NCI-H2107 treated with DMSO at 0.1 percent for 48 hours (cell line): ENCODE measurements around the gene F2RL3.

ENCODE experiments used
- DNase-seq: peaks from one replicate; lab custom pipeline; 2025; ENCODE audit not compliant: unreplicated experiment; lab: John Stamatoyannopoulos, UW

Gene F2RL3

DNA sequence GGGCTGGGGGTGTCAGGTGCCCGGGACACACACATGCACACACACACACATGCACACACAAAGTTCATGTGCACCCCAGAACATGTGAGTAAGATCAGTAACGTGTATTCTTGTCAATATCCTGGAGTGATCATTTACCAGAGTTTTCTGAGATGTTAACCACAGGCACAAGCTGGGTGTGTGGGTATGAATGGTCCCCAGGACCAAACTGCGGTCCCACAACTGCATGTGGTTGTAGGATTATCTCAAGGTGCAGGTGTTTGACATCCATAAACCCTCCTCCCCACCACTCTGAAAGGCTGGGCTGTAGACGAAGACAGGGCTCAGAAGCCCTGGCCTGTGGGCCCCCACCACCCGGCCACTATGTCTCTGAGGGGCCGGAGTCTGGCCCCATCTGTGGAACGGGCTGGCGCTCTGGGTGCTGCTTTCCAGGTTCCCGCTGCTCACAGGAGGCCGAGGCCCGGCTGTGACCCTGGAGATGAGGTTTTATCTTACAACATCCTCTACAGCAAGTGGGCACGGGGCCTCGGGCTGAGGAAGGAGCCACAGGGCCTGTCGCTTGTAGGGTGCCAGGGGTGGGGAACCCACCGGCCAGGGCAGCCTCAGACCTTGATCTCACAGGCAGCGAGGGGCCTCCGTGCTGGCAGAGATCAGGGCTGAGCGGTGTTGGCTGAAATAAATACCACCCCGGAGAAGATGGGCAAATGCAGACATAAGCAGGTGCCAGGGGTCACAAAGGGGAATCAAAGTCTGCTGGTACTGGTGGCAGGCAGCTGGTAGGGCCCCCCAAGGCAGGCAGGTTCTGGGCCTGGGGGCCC, 4.3 kb downstream of the F2RL3 start:
- no peak for DNase-seq

GRCh38 chr19:16893686-16893989, 4.8 kb downstream of the F2RL3 start:
- no peak for DNase-seq

DNA sequence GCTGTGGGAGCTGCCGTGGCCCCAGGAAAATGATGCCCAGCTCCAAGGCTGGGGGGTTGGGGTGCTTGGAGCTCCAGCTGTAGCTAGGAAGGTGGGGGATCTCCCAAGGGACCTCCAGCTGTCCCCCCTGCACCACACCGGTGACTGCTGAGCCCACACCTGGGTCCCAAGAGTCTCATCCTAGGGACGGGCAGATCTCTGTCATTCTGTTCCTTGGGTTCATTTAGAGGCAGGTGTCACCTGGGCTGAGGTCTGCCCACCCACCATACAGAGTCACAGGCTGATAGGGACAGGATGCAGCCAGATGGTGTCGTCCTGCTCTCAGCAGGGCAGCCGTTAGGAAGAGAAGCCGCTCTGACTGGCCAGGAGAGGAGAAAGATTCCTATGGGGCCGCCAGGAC, 5.3 kb downstream of the F2RL3 start:
- no peak for DNase-seq

GRCh38 chr19:16895467-16896145, 6.8 kb downstream of the F2RL3 start:
- no peak for DNase-seq

GRCh38 chr19:16896146-16897028, 7.6 kb downstream of the F2RL3 start:
- no peak for DNase-seq

DNA sequence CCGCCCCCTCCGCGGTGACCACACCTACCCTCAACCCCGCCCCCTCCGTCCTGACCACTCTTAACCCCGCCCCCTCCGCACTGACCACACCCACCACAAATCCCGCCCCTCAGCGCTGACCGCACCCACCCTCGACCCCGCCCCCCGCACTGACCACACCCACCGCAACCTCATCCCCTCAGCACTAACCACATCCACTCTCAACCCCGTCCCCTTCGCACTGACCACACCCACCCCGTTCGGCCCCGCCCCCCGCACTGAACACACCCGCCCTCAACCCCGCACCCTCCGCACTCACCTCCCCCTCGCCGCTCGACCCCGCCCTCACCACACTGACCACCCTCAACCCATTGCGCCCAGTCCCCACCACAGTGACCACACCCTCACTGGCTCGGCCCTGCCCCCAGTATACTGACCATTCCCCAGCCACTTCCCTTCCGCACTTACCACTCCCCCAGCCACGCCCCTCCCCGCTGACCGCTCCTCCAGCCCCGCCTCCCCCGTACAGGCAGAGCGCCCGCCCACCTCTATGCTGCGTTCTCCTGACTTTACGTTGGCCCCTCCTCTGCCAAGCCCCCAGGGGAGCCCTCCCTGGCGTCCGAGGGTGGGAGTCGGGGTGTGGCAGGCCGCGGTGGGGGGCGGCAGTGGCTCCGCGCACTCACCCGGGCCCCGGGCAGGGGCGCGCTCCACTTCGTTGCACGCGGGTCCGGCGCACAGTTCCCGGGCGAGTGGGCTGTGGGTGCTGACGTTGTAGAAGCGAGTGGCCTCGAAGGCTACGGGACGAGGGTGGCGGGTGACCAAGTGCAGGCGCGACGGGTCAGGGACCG, 8.4 kb downstream of the F2RL3 start:
- DNase-seq, result no peak

- DNase-seq, result no peak
These were observed 9.0 kb downstream of the F2RL3 start for GRCh38 chr19:16897856-16898161.

- DNase-seq, result peak; percentile 14
These were observed 9.7 kb downstream of the F2RL3 start for GRCh38 chr19:16898361-16899015.

GRCh38 chr19:16899566-16900075, 10.8 kb downstream of the F2RL3 start:
- DNase-seq, result no peak

DNA sequence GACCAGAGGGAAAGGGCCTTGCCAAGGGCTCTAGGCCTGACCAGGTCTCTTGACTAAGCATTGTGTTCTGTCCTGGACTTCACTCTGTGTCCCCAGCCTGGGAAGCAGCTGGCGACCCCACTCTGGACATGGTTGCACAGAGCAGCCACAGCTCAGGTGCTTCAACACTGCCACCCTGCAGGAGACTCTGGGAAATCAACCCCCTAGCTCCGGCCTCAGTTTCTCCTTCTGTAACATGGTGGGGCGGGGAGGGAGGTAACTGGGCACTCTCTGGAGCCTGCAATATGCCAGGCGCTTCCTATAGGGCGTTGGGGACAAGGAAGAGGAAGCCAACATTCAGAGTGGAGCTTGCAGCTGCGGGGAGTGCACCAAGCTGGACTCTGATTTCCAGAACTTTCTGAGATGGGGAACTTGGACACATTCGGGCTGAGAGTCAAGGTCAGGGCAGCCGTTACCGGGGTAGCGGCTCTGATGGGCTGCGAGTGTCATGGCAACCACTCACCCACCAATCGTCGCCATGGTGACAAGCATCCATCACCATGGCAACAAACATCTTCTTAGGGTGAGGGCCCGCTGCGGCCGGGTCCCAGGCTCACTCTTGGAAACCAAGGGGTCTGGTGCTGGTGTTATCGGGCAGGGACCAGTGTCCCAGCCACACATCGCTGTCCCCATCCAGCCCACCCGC, 12.8 kb downstream of the F2RL3 start:
- DNase-seq, result no peak

- no peak for DNase-seq
These were observed 13.7 kb downstream of the F2RL3 start for GRCh38 chr19:16902545-16902944.

- DNase-seq, result no peak
These were observed 14.5 kb downstream of the F2RL3 start for GRCh38 chr19:16903347-16903746.

GRCh38 chr19:16904599-16904998, 15.8 kb downstream of the F2RL3 start:
- DNase-seq, result no peak

DNA sequence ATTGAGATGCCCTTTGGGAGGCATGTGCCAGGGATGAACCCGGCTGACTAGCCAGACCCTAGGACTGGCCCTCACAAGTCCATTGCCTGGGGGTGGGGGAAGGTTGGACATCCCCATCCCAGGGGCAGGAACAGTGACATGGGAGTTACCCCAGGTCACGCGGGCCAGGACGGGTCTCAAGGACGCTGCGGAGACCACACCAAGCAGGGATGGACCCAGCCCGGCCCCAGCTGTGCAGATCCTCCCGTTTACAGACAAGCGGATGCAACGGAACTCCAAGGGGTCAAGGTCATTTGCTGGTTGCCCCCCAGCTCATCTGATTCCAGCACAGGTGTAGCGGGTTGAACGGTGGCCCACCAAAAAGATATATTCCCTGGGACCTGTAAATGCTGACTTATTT, 20.0 kb downstream of the F2RL3 start:
- DNase-seq, result no peak

DNA sequence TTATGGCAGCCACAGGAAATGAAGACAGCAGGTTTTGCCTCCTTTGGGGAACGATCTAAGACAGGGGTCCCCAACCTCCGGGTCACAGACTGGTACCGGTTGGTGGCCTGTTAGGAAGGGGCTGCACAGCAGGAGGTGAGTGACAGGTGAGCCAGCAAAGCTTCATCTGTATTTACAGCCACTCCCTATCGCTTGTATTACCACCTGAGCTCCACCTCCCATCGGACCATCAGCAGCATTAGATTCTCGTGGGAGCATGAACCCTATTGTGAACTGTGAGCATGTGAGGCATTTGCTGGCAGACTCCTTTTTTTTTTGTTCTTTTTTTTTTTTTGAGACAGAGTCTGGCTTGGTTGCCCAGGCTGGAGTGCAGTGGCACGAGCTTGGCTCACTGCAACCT, 22.2 kb downstream of the F2RL3 start:
- no peak for DNase-seq

- no peak for DNase-seq
These were observed 24.0 kb downstream of the F2RL3 start for GRCh38 chr19:16912780-16913179.

DNA sequence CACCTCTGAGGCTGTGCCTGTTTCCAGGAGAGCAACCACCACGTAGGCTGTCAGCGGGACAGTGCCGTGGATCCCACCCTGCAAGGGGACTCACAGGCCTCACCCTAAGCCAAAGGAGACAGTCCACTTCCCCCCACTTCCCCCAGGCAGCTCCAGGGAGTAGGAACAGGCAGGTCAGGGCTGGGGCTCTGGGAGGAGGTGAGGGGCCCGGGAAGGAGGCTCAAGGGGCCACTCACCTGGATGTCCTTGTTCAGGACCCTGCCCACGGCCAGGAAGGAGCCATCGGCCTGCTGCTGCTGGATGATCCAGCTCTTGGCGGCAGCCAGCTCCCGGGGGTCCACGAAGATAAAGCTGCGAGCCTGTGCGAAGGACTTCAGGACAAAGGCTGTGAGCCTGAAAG, 25.6 kb downstream of the F2RL3 start:
- DNase-seq, result no peak

DNA sequence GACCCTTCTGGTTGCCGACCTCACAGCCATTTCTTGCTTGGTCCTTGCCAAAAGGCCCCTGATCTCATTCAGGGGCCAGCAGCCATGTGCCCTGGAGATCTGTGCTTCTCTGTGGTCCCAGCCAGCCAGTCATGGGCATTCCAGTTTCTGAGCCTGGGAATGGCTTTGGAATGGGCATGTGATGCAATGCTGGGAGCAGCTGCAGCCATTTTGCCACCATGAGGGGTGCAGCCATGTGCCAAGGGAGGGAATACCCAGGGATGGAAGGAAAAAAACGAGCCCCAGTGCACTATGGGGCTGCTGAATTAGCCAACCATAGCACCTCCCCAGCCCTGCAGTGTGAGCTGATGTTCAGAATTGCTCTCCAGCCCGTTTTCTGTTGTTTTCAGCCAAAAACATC, 26.3 kb downstream of the F2RL3 start:
- DNase-seq, result no peak

DNA sequence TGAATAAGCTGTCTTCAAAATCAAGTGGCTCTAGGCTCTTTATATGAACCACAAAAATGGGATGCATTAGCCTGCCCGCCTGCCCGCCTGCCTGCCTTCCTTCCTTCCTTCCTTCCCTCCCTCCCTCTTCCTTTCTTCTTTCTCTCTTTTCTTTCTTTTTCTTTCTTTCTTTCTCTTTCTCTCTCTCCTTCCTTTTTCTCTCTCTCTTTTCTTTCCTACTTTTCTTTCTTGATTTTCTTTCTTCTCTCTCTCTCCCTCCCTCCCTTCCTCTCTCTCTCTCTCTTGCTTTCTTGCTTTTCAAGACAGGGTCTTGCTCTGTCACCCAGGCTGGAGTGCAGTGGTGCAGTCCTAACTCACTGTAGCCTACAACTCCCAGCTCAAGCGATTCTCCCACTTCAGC, 26.9 kb downstream of the F2RL3 start:
- DNase-seq, result no peak

GRCh38 chr19:16917401-16917800, 28.6 kb downstream of the F2RL3 start:
- no peak for DNase-seq
